ENCODE results near the gene ZSWIM1.

DNA sequence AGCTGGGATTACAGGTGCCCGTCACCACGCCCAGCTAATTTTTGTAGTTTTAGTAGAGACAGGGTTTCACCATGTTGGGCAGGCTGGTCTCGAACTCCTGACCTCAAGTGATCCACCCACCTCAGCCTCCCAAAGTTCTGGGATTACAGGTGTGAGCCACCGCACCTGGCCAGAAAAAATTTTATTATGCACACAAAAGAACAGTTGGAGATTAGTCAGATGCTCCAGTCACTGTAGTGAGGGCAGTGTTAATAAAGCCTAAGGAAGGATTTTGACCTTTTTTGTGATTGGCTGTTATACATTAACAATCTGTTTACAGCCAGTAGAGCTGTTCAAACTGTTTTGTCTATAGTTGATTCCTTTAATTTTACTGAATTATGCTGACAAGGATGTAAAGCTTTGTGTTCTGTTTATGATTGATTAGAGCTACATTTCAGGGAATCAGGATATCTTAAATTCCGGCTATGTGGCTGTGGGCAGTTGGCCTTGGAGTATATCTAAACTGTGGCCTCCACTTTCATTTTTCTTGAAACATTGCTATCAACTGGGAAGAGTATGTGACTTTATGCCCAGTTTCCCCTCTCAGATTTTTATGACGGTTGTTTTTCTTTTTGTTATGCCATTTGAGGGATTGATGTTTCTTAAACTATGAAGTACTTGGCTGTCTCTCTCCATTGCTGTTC is 13.8 kb upstream of the ZSWIM1 start:
- TF ChIP-seq, protein P1, sequence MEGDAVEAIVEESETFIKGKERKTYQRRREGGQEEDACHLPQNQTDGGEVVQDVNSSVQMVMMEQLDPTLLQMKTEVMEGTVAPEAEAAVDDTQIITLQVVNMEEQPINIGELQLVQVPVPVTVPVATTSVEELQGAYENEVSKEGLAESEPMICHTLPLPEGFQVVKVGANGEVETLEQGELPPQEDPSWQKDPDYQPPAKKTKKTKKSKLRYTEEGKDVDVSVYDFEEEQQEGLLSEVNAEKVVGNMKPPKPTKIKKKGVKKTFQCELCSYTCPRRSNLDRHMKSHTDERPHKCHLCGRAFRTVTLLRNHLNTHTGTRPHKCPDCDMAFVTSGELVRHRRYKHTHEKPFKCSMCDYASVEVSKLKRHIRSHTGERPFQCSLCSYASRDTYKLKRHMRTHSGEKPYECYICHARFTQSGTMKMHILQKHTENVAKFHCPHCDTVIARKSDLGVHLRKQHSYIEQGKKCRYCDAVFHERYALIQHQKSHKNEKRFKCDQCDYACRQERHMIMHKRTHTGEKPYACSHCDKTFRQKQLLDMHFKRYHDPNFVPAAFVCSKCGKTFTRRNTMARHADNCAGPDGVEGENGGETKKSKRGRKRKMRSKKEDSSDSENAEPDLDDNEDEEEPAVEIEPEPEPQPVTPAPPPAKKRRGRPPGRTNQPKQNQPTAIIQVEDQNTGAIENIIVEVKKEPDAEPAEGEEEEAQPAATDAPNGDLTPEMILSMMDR (IDR thresholded peaks at IDR 0.05; ENCODE audit: low read length): no peak
- no peak for TF ChIP-seq EZH2phosphoT487 (IDR thresholded peaks at IDR 0.05; ENCODE audit: low read length)
- no peak for TF ChIP-seq EZH2 (optimal IDR thresholded peaks at IDR 0.05; ENCODE audit: low read depth, low read length)
